Measurements from ENCODE around the gene EIPR1. TPM values are rescaled to one million over a fixed set of nuclear protein-coding genes. Genes with fewer than 3 reads are reported as not detected.

Gene EIPR1
- total and polyA plus RNA-seq, 10 of the 15 experiments (the other 5 are each of a cell fraction or from before 2014, with no cell fraction given) = 23.6 to 61.2 (median 42.2) TPM

GRCh38 chr2:3408781-3409180, 31.2 kb upstream of the EIPR1 start:
- Histone ChIP-seq H3K27me3 (replicated peaks in 1 of 2; ENCODE audit: control insufficient read depth in 2 of 2, insufficient read depth in 2 of 2, low read length in 1 of 2) (no peaks in the 10 kb centered on the region), H2AFZ (ENCODE audit: control insufficient read depth, low read depth, low read length) (no peak overlapping the region), H3K79me2 (ENCODE audit: control insufficient read depth, insufficient read depth, low read length) (peaks cover 5% of the 10 kb centered on the region), H3K36me3 (ENCODE audit: control insufficient read depth in 2 of 2, insufficient read depth in 2 of 2, low read length in 1 of 2) (no peaks in the 10 kb centered on the region; a peak in 2 of 4 replicates), H3K4me3 (no peak overlapping the region), H3K4me1 (ENCODE audit: control insufficient read depth, insufficient read depth, low read length) (peaks cover 9% of the 10 kb centered on the region), H4K20me1 (ENCODE audit: control insufficient read depth, insufficient read depth) (no peaks in the 10 kb centered on the region), H3K9me3 (replicated peaks; ENCODE audit: control insufficient read depth, insufficient read depth, low read length) (no peaks in the 10 kb centered on the region; the same call in 2 of the 3 replicates), H3K4me2 (ENCODE audit: control insufficient read depth, insufficient read depth) (no peak overlapping the region), H3K9ac (ENCODE audit: control insufficient read depth, insufficient read depth, low read length) (no peak overlapping the region), H3K27ac (ENCODE audit: control insufficient read depth, insufficient read depth) (no peak overlapping the region)
- ChIA-PET CTCF (no interaction called here), SMC1A (ENCODE audit: uncharacterized antibody, unreplicated experiment) (no interaction called here), RAD21 (ENCODE audit: unreplicated experiment) (no interaction called here), POLR2A (no interaction called here)
- no peak for TF ChIP-seq MEF2A (IDR thresholded peaks at IDR 0.05; ENCODE audit: insufficient read depth, low read depth, low read length)
- TF ChIP-seq ZBTB33 (IDR thresholded peaks at IDR 0.05) = no peak
- no peak for TF ChIP-seq FOXK2 (IDR thresholded peaks at IDR 0.05)
- no peak for TF ChIP-seq FOXM1 (IDR thresholded peaks at IDR 0.05; ENCODE audit: low read depth, low read length)
- TF ChIP-seq NR2C1 (IDR thresholded peaks at IDR 0.05) = no peak
- TF ChIP-seq RAD21 (IDR thresholded peaks at IDR 0.05; ENCODE audit: insufficient read depth, low read depth, low read length) = no peak
- no peak for TF ChIP-seq IKZF2 (IDR thresholded peaks at IDR 0.05)
- no peak for TF ChIP-seq E2F4 (IDR thresholded peaks at IDR 0.05; ENCODE audit: low read depth, low read length)
- TF ChIP-seq ATF3 (IDR thresholded peaks at IDR 0.05; ENCODE audit: borderline replicate concordance, extremely low read depth, low read depth, low read length) = no peak
- no peak for TF ChIP-seq SREBF2 (IDR thresholded peaks at IDR 0.05; ENCODE audit: low read length)
- TF ChIP-seq STAT1 (conservative IDR thresholded peaks at IDR 0.05) = no peak
- TF ChIP-seq SMAD5 (IDR thresholded peaks at IDR 0.05; ENCODE audit: low read depth) = no peak
- TF ChIP-seq MYB (IDR thresholded peaks at IDR 0.05; ENCODE audit: borderline replicate concordance, low read depth, low read length) = no peak
- no peak for TF ChIP-seq ZNF217 (IDR thresholded peaks at IDR 0.05)
- TF ChIP-seq USF1 (IDR thresholded peaks at IDR 0.05; ENCODE audit: borderline replicate concordance, extremely low read length, insufficient read depth, low read depth, low read length) = no peak
- no peak for TF ChIP-seq NR2F1 (conservative IDR thresholded peaks at IDR 0.05)
- 98% methylated on average over 13 of the region's 13 CpGs for WGBS (ENCODE audit: insufficient coverage, insufficient replicate concordance, low lambda C conversion rate, missing lambda C conversion rate)
- no peak for DNase-seq (ENCODE audit: low read depth, low spot score)
- in situ Hi-C loops (cut with MboI) (no loop called here), intact Hi-C loops (cut with micrococcal nuclease; ENCODE audit: unreplicated experiment) (no loop called here)
- BruUV-seq (replicated peaks) = no TSS peak
- FAIRE-seq = no peak
- ATAC-seq = no peak
